ENCODE data around the gene CDHR1.
"Not testable (repeated sequence)": the region's sequence is repeated elsewhere in the genome, so short reads cannot be mapped to it uniquely, and the experiment has no call there.

Gene CDHR1

GRCh38 chr10:84159076-84159685, 35.2 kb upstream of the CDHR1 start:
- no peak overlapping the region for H3K9ac ChIP-seq (ENCODE audit: low read length in 5 of 5)
- H3K27ac ChIP-seq (ENCODE audit: low read depth, low read length), result no peak overlapping the region
- H3K4me1 ChIP-seq (ENCODE audit: control insufficient read depth in 5 of 5, insufficient read depth in 5 of 5, low read length in 5 of 5), result no peaks in the 10 kb centered on the region
- no peaks in the 10 kb centered on the region for H3K9me3 ChIP-seq (ENCODE audit: control insufficient read depth in 5 of 5, low read length in 5 of 5)
- H3K4me3 ChIP-seq (ENCODE audit: low read depth in 1 of 5, low read length in 5 of 5), result no peak overlapping the region
- peaks cover under 1 to 11% (median 9%) of the 10 kb centered on the region in 5 donors for H3K36me3 ChIP-seq (ENCODE audit: control insufficient read depth in 5 of 5, insufficient read depth in 5 of 5, low read length in 5 of 5)
- peaks cover 0 to 12% (median 3%) of the 10 kb centered on the region in 5 donors for H3K27me3 ChIP-seq (ENCODE audit: control insufficient read depth in 5 of 5, insufficient read depth in 4 of 5, low read length in 5 of 5)

DNA sequence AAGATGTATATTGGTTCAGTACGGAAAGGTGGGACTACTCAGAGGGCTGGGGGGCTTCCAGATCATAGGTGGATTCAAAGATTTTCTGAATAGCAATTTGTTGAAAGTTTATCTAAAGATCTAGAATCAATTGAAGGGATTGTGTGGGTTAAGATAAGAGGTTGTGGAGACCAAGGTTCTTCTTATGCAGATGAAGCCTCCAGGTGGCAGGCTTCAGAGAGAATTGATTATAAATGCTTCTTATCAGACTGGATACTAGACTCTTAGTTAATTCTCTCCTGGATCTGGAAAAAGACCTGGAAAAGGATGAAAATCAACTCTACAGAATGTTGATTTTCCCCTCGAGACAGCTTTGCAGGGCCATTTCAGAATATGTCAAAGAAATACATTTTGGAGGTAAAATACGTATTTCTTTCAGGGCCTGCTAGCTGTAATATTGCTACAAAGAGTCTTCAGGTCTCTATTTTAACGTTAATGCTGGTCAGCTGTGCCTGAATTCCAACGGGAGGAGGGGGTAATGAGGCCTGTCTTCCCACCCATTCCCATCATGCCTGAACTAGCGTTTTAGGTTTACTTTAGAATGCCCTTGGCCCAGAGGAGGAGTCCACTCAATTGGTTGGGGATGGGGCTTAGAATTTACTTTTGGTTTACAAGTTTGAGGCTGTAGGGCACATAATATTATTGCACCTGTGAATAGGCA, 33.5 kb upstream of the CDHR1 start:
- no peak overlapping the region for H3K4me3 ChIP-seq (ENCODE audit: low read depth in 1 of 5, low read length in 5 of 5)
- H3K9me3 ChIP-seq (ENCODE audit: control insufficient read depth in 5 of 5, low read length in 5 of 5), result no peaks in the 10 kb centered on the region
- peaks cover 3 to 18% (median 6%) of the 10 kb centered on the region in 5 donors for H3K27me3 ChIP-seq (ENCODE audit: control insufficient read depth in 5 of 5, insufficient read depth in 4 of 5, low read length in 5 of 5)
- H3K4me1 ChIP-seq (ENCODE audit: control insufficient read depth in 5 of 5, insufficient read depth in 5 of 5, low read length in 5 of 5), result no peaks in the 10 kb centered on the region
- no peaks in the 10 kb centered on the region for H3K36me3 ChIP-seq (ENCODE audit: control insufficient read depth in 5 of 5, insufficient read depth in 5 of 5, low read length in 5 of 5)
- no peak overlapping the region for H3K27ac ChIP-seq (ENCODE audit: low read depth, low read length)
- H3K9ac ChIP-seq (ENCODE audit: low read length in 5 of 5), result no peak overlapping the region

DNA sequence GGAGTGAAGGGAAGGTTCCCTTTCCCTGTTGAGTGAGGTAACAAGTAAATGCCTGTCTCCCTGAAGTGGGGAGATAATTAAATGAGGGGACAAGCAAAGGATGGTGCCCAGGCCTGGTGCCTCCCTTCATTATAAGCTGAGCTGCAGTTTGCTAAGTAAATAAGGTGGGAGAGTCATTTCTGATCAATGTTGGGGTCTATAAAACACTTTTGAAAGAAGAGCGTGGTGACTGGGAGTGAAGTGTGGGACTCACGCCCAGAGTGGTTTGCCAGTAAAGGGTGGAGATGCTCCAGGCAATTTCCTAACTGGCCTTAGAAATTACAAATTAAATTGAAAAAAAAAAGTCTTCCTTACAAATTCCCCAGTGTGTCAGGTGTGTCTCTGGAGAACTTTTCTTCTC, 30.3 kb upstream of the CDHR1 start:
- peaks cover 0 to 2% (median 0%) of the 10 kb centered on the region in 5 donors for H3K4me1 ChIP-seq (ENCODE audit: control insufficient read depth in 5 of 5, insufficient read depth in 5 of 5, low read length in 5 of 5)
- peaks cover 0 to 4% (median 0%) of the 10 kb centered on the region in 5 donors for H3K9me3 ChIP-seq (ENCODE audit: control insufficient read depth in 5 of 5, low read length in 5 of 5)
- H3K27me3 ChIP-seq (ENCODE audit: control insufficient read depth in 5 of 5, insufficient read depth in 4 of 5, low read length in 5 of 5), result peaks cover 3 to 18% (median 6%) of the 10 kb centered on the region in 5 donors
- H3K27ac ChIP-seq (ENCODE audit: low read depth, low read length), result no peak overlapping the region
- H3K36me3 ChIP-seq (ENCODE audit: control insufficient read depth in 5 of 5, insufficient read depth in 5 of 5, low read length in 5 of 5), result no peaks in the 10 kb centered on the region
- no peak overlapping the region for H3K9ac ChIP-seq (ENCODE audit: low read length in 5 of 5)
- no peak overlapping the region for H3K4me3 ChIP-seq (ENCODE audit: low read depth in 1 of 5, low read length in 5 of 5)

- H3K9ac ChIP-seq (ENCODE audit: low read length in 5 of 5), result no peak overlapping the region
- H3K4me1 ChIP-seq (ENCODE audit: control insufficient read depth in 5 of 5, insufficient read depth in 5 of 5, low read length in 5 of 5), result peaks cover 0 to 2% (median 0%) of the 10 kb centered on the region in 5 donors
- no peaks in the 10 kb centered on the region for H3K36me3 ChIP-seq (ENCODE audit: control insufficient read depth in 5 of 5, insufficient read depth in 5 of 5, low read length in 5 of 5)
- peaks cover 3 to 18% (median 6%) of the 10 kb centered on the region in 5 donors for H3K27me3 ChIP-seq (ENCODE audit: control insufficient read depth in 5 of 5, insufficient read depth in 4 of 5, low read length in 5 of 5)
- H3K9me3 ChIP-seq (ENCODE audit: control insufficient read depth in 5 of 5, low read length in 5 of 5), result peaks cover 0 to 4% (median 0%) of the 10 kb centered on the region in 5 donors
- no peak overlapping the region for H3K27ac ChIP-seq (ENCODE audit: low read depth, low read length)
- H3K4me3 ChIP-seq (ENCODE audit: low read depth in 1 of 5, low read length in 5 of 5), result no peak overlapping the region
Observed at GRCh38 chr10:84164442-84164841, 29.9 kb upstream of the CDHR1 start.

DNA sequence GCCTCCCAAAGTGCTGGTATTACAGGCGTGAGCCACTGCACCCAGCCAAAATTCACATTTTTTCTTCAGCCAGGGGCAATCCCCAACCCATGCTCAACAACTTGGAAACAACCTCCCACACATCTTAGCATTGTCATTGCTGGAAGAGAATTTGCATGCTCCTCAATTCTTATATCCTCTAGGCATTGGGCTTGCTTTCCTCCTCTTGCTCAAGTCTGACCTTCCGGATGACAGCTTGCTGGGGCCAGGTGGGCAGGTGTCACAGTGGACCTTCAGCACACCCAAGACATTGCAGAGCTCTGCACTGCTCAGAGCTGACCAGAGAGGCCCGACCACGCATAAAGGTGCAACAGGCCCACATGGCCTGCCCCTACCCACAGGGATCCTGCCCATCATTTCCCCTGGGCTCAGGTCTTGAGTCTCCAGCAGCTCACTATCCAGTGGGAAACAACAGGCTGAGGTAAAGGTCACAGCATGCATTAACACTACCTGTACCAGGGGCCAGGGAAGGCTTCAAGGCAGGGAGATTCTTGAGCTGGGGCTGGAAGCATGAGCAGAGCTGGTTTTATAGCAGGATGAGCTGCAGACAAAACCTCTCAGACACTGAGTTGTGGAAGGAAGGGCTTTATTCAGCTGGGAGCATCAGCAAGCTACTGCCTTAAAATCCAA, 27.6 kb upstream of the CDHR1 start:
- H3K4me3 ChIP-seq (ENCODE audit: low read depth in 1 of 5, low read length in 5 of 5), result no peak overlapping the region

DNA sequence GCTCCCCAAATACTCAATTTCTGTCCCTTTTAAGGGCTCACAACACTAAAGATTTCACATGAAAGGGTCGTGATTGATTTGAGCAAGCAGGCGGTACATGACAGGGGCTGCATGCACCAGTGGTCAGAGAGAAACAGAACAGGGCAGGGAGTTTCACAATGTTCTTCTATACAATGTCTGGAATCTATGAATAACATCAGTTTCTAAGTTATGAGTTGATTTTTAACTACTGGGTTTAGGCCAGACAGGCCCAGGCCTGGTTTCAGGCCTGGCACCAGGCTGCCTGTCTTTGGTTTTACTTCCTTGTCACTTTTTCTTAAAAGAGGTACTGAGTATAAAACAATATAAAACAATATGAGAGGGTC, 27.1 kb upstream of the CDHR1 start:
- H3K4me1 ChIP-seq (ENCODE audit: control insufficient read depth in 5 of 5, insufficient read depth in 5 of 5, low read length in 5 of 5); H3K4me3 ChIP-seq (ENCODE audit: low read depth in 1 of 5, low read length in 5 of 5); H3K36me3 ChIP-seq (ENCODE audit: control insufficient read depth in 5 of 5, insufficient read depth in 5 of 5, low read length in 5 of 5); H3K27ac ChIP-seq (ENCODE audit: low read depth, low read length); H3K9ac ChIP-seq (ENCODE audit: low read length in 5 of 5); H3K9me3 ChIP-seq (ENCODE audit: control insufficient read depth in 5 of 5, low read length in 5 of 5): not testable (repeated sequence)
- peaks cover 2 to 18% (median 4%) of the 10 kb centered on the region in 5 donors for H3K27me3 ChIP-seq (ENCODE audit: control insufficient read depth in 5 of 5, insufficient read depth in 4 of 5, low read length in 5 of 5)

More for the DNA sequence above, 27.6 kb upstream of the CDHR1 start:
- Histone ChIP-seq H3K27me3 (ENCODE audit: control insufficient read depth in 5 of 5, insufficient read depth in 4 of 5, low read length in 5 of 5) (peaks cover 3 to 18% (median 6%) of the 10 kb centered on the region in 5 donors), H3K4me1 (ENCODE audit: control insufficient read depth in 5 of 5, insufficient read depth in 5 of 5, low read length in 5 of 5) (peaks cover 0 to 2% (median 0%) of the 10 kb centered on the region in 5 donors), H3K9me3 (ENCODE audit: control insufficient read depth in 5 of 5, low read length in 5 of 5) (peaks cover 0 to 4% (median 0%) of the 10 kb centered on the region in 5 donors), H3K27ac (ENCODE audit: low read depth, low read length) (no peak overlapping the region), H3K36me3 (ENCODE audit: control insufficient read depth in 5 of 5, insufficient read depth in 5 of 5, low read length in 5 of 5) (no peaks in the 10 kb centered on the region), H3K9ac (ENCODE audit: low read length in 5 of 5) (no peak overlapping the region)

DNA sequence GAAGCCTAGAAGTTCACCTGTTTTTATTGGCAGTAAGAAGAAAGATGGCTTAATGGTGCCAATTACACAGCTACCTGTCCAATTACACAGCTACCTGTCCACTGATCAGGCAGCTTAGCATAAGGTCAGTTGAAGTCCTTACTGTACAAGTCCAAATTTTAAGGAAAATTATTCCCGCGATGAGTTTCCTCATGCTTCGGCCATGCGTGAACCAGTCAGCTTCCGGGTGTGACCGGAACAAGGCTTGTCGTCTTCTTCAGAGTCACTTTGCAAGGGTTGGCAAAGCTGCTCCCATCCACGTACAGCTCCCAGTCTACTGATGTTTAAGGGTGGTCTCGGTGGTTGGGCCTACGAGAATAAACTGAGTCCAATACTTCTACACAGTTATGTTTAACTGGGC, 26.0 kb upstream of the CDHR1 start:
- H3K9me3 ChIP-seq (ENCODE audit: control insufficient read depth in 5 of 5, low read length in 5 of 5); H3K4me3 ChIP-seq (ENCODE audit: low read depth in 1 of 5, low read length in 5 of 5); H3K27ac ChIP-seq (ENCODE audit: low read depth, low read length); H3K9ac ChIP-seq (ENCODE audit: low read length in 5 of 5); H3K36me3 ChIP-seq (ENCODE audit: control insufficient read depth in 5 of 5, insufficient read depth in 5 of 5, low read length in 5 of 5); H3K4me1 ChIP-seq (ENCODE audit: control insufficient read depth in 5 of 5, insufficient read depth in 5 of 5, low read length in 5 of 5): not testable (repeated sequence)
- H3K27me3 ChIP-seq (ENCODE audit: control insufficient read depth in 5 of 5, insufficient read depth in 4 of 5, low read length in 5 of 5), result peaks cover 2 to 14% (median 4%) of the 10 kb centered on the region in 5 donors

DNA sequence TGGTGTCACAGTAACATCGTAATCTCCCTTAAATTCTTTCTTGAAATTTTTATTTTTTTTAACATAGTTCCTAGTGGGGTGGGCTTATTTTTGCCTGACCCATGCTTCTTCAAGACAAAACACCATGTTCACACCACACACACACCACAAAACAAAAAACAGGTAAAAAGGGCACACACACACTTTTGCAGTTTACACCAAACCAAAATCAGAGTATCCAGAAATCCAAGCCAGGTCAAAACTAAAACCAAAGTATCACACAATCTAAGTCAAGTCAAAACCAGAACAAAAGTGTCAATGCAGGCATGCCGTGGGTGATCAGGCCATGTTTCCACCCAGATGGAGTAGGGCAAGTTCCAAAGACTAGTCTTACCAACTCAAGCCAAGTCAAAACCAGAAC, 23.1 kb upstream of the CDHR1 start:
- H3K9me3 ChIP-seq (ENCODE audit: control insufficient read depth in 5 of 5, low read length in 5 of 5); H3K36me3 ChIP-seq (ENCODE audit: control insufficient read depth in 5 of 5, insufficient read depth in 5 of 5, low read length in 5 of 5); H3K27ac ChIP-seq (ENCODE audit: low read depth, low read length); H3K4me3 ChIP-seq (ENCODE audit: low read depth in 1 of 5, low read length in 5 of 5); H3K9ac ChIP-seq (ENCODE audit: low read length in 5 of 5); H3K27me3 ChIP-seq (ENCODE audit: control insufficient read depth in 5 of 5, insufficient read depth in 4 of 5, low read length in 5 of 5); H3K4me1 ChIP-seq (ENCODE audit: control insufficient read depth in 5 of 5, insufficient read depth in 5 of 5, low read length in 5 of 5): not testable (repeated sequence)

DNA sequence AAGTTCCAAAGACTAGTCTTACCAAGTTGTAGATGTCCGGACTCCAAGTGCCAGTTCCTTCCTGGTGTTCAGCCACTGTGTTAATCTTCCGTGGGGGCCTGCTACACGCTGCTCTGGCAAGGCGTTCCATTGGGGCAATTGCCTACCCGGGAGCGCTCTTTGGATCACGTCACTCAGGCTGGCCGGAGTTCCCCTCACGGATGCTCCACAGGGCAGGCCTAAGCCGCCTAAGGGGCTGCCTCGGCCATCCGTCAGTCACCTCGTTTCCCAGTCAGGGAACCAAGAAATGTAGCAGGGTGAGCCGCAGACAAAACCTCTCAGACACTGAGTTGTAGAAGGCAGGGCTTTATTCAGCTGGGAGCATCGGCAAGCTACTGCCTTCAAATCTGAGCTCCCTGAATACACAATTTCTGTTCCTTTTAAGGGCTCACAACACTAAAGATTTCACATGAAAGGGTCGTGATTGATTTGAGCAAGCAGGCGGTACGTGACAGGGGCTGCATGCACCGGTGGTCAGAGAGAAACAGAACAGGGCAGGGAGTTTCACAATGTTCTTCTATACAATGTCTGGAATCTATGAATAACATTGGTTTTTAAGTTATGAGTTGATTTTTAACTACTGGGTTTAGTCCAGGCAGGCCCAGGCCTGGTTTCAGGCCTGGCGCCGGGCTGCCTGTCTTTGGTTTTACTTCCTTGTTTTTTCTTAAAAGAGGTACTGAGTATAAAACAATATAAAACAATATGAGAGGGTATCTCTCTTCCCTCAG, 22.5 kb upstream of the CDHR1 start:
- not testable (repeated sequence) for H3K27ac ChIP-seq (ENCODE audit: low read depth, low read length); H3K9me3 ChIP-seq (ENCODE audit: control insufficient read depth in 5 of 5, low read length in 5 of 5); H3K27me3 ChIP-seq (ENCODE audit: control insufficient read depth in 5 of 5, insufficient read depth in 4 of 5, low read length in 5 of 5); H3K36me3 ChIP-seq (ENCODE audit: control insufficient read depth in 5 of 5, insufficient read depth in 5 of 5, low read length in 5 of 5); H3K4me3 ChIP-seq (ENCODE audit: low read depth in 1 of 5, low read length in 5 of 5); H3K4me1 ChIP-seq (ENCODE audit: control insufficient read depth in 5 of 5, insufficient read depth in 5 of 5, low read length in 5 of 5); H3K9ac ChIP-seq (ENCODE audit: low read length in 5 of 5)

Data from subcutaneous abdominal adipose tissue (tissue), 5 donors.